ENCODE results near the gene MEI4. TPM values are rescaled to one million over a fixed set of nuclear protein-coding genes. Genes with fewer than 3 reads are reported as not detected.

Gene MEI4
- total RNA-seq, 3 donors from 2014 or later: not detected

GRCh38 chr6:77893391-77893790 lies 240.6 kb downstream of the MEI4 start:
- H3K36me3 ChIP-seq (ENCODE audit: low read depth): no peaks in the 10 kb centered on the region
- H3K4me3 ChIP-seq: no peak overlapping the region
- ATAC-seq (no peak), DNase-seq (no peak)
- H3K9me3 ChIP-seq: peaks cover 6% of the 10 kb centered on the region
- no peaks in the 10 kb centered on the region for H3K4me1 ChIP-seq (ENCODE audit: low read depth)
- TF ChIP-seq CTCF (IDR thresholded peaks at IDR 0.05): no peak
- intact Hi-C loops (cut with DNase I, micrococcal nuclease): no loop called here

GRCh38 chr6:77906070-77906469 lies 253.2 kb downstream of the MEI4 start:
- ATAC-seq: no peak
- Histone ChIP-seq H3K9me3 (no peaks in the 10 kb centered on the region), H3K4me1 (ENCODE audit: low read depth) (no peaks in the 10 kb centered on the region), H3K4me3 (no peak overlapping the region), H3K36me3 (ENCODE audit: low read depth) (no peaks in the 10 kb centered on the region)
- TF ChIP-seq CTCF (IDR thresholded peaks at IDR 0.05): no peak
- DNase-seq: no peak
- intact Hi-C loops (cut with DNase I, micrococcal nuclease): no loop called here

- H3K9me3 ChIP-seq: peaks cover 18% of the 10 kb centered on the region
- no peak for DNase-seq
- no peak for TF ChIP-seq CTCF (IDR thresholded peaks at IDR 0.05)
- intact Hi-C loops (cut with DNase I, micrococcal nuclease): no loop called here
- no peak overlapping the region for H3K4me3 ChIP-seq
- H3K36me3 ChIP-seq (ENCODE audit: low read depth): no peaks in the 10 kb centered on the region
- no peak for ATAC-seq
- no peaks in the 10 kb centered on the region for H3K4me1 ChIP-seq (ENCODE audit: low read depth)
These were observed 258.0 kb downstream of the MEI4 start for GRCh38 chr6:77910826-77911225.

- DNase-seq (no peak), ATAC-seq (no peak)
- H3K4me3 ChIP-seq: no peak overlapping the region
- intact Hi-C loops (cut with DNase I, micrococcal nuclease): no loop called here
- H3K4me1 ChIP-seq (ENCODE audit: low read depth): no peaks in the 10 kb centered on the region
- H3K9me3 ChIP-seq: no peaks in the 10 kb centered on the region
- TF ChIP-seq CTCF (IDR thresholded peaks at IDR 0.05): no peak
- no peaks in the 10 kb centered on the region for H3K36me3 ChIP-seq (ENCODE audit: low read depth)
These were observed 273.4 kb downstream of the MEI4 start for GRCh38 chr6:77926198-77926751.

GRCh38 chr6:77930382-77930781 lies 277.5 kb downstream of the MEI4 start:
- intact Hi-C loops (cut with DNase I, micrococcal nuclease): no loop called here
- TF ChIP-seq CTCF (IDR thresholded peaks at IDR 0.05): no peak

GRCh38 chr6:77930952-77931351 lies 278.1 kb downstream of the MEI4 start:
- no peak for TF ChIP-seq CTCF (IDR thresholded peaks at IDR 0.05)
- no peak for ATAC-seq
- H3K9me3 ChIP-seq: no peaks in the 10 kb centered on the region
- no peaks in the 10 kb centered on the region for H3K4me1 ChIP-seq (ENCODE audit: low read depth)
- no peak for DNase-seq
- H3K4me3 ChIP-seq: no peak overlapping the region
- intact Hi-C loops (cut with DNase I, micrococcal nuclease): no loop called here
- no peaks in the 10 kb centered on the region for H3K36me3 ChIP-seq (ENCODE audit: low read depth)

More at GRCh38 chr6:77930382-77930781, 277.5 kb downstream of the MEI4 start:
- H3K36me3 ChIP-seq (ENCODE audit: low read depth): no peaks in the 10 kb centered on the region
- DNase-seq: no peak
- ATAC-seq: no peak
- H3K9me3 ChIP-seq: no peaks in the 10 kb centered on the region
- no peaks in the 10 kb centered on the region for H3K4me1 ChIP-seq (ENCODE audit: low read depth)
- H3K4me3 ChIP-seq: no peak overlapping the region
